HepG2 (cell line): ENCODE data around the gene HEXD. TPM values are rescaled to one million over a fixed set of nuclear protein-coding genes. Genes with fewer than 3 reads are reported as not detected.

Experiments used
- GABPA ChIP-seq, 2 experiments: IDR thresholded peaks; 2 replicates each; pipeline ENCODE4 v1.6.1; 2011 to 2016; ENCODE audit warnings: low read depth in 2 of 2, low read length in 1 of 2, missing biosample characterization in 1 of 2, missing genetic modification characterization in 1 of 2
- KDM4B ChIP-seq: sonication (generic); formaldehyde crosslinking; IDR thresholded peaks from 2 replicates; pipeline ENCODE4 v1.4.0; 2020; ENCODE audit warnings: missing genetic modification reagents
- NFIC ChIP-seq: IDR thresholded peaks from 2 replicates; pipeline ENCODE4 v1.6.1; 2012; ENCODE audit warnings: mild to moderate bottlenecking, low read length, inconsistent platforms
- RFXAP ChIP-seq: sonication (generic); formaldehyde crosslinking; IDR thresholded peaks from 2 replicates; pipeline ENCODE4 v1.4.0; 2020; ENCODE audit warnings: missing genetic modification reagents, borderline replicate concordance
- ZNF136 ChIP-seq: sonication (generic); formaldehyde crosslinking; IDR thresholded peaks from 2 replicates; pipeline ENCODE4 v1.8.1; 2022; ENCODE audit warnings: low read depth, mild to moderate bottlenecking, moderate library complexity, missing genetic modification reagents
- ZNF337 ChIP-seq: sonication (generic); formaldehyde crosslinking; IDR thresholded peaks from 2 replicates; pipeline ENCODE4 v1.5.1; 2020; ENCODE audit warnings: missing genetic modification reagents, low read depth, mild to moderate bottlenecking, borderline replicate concordance
- polyA plus RNA-seq, 8 experiments: library from polyadenylated mRNA; depleted of rRNA in 3 of 8; stranded (reverse) in 7 of 8; unstranded in 1 of 8; fragments of >200 nt; fragmentation: Illumina TruSeq in 4 of 8; extraction: Trizol in 4 of 8; gene quantifications; 2 replicates each; pipeline versions ENCODE4 v1.2.1 to v1.2.3, GENCODE V29; 2011 to 2016; ENCODE audit warnings: low read depth in 4 of 8, missing spikeins in 1 of 8, mixed read lengths in 1 of 8; ENCODE audit not compliant: insufficient read depth in 1 of 8
- total RNA-seq, 5 experiments: library from RNA; depleted of rRNA; stranded (reverse); fragments of >200 nt; fragmentation: Illumina TruSeq; extraction: Trizol; gene quantifications; 2 replicates each; pipeline ENCODE4 v1.2.3, GENCODE V29; 2016; ENCODE audit warnings: low read depth in 1 of 5
- TF ChIP-seq, protein P1 (sequence below): sonication (generic); formaldehyde crosslinking; IDR thresholded peaks from 2 replicates; pipeline ENCODE4 v1.5.1; 2020; ENCODE audit warnings: mild to moderate bottlenecking, missing genetic modification reagents, moderate library complexity
- TF ChIP-seq, protein P2 (sequence below), 2 experiments: fragments of 450-650 bp in 1 of 2; sonication (generic) in 1 of 2; formaldehyde crosslinking in 1 of 2; IDR thresholded peaks; 2 replicates each; pipeline versions ENCODE4 v1.6.1 to v1.8.0; 2016 to 2022; ENCODE audit warnings: antibody characterized with exemption in 1 of 2, mild to moderate bottlenecking in 1 of 2, missing genetic modification reagents in 1 of 2
- TF ChIP-seq, protein P3 (sequence below): sonication (generic); formaldehyde crosslinking; IDR thresholded peaks from 2 replicates; pipeline ENCODE4 v1.5.0; 2020; ENCODE audit warnings: mild to moderate bottlenecking, missing genetic modification reagents
- TF ChIP-seq, protein P4 (sequence below): sonication (generic); formaldehyde crosslinking; IDR thresholded peaks from 2 replicates; pipeline ENCODE4 v1.8.1; 2022; ENCODE audit warnings: mild to moderate bottlenecking, missing genetic modification reagents

The HEXD gene
- total and polyA plus RNA-seq, 2 of the 13 experiments (the other 11 are each of a cell fraction or from before 2014, with no cell fraction given), result 22.3 to 41.8 TPM

DNA sequence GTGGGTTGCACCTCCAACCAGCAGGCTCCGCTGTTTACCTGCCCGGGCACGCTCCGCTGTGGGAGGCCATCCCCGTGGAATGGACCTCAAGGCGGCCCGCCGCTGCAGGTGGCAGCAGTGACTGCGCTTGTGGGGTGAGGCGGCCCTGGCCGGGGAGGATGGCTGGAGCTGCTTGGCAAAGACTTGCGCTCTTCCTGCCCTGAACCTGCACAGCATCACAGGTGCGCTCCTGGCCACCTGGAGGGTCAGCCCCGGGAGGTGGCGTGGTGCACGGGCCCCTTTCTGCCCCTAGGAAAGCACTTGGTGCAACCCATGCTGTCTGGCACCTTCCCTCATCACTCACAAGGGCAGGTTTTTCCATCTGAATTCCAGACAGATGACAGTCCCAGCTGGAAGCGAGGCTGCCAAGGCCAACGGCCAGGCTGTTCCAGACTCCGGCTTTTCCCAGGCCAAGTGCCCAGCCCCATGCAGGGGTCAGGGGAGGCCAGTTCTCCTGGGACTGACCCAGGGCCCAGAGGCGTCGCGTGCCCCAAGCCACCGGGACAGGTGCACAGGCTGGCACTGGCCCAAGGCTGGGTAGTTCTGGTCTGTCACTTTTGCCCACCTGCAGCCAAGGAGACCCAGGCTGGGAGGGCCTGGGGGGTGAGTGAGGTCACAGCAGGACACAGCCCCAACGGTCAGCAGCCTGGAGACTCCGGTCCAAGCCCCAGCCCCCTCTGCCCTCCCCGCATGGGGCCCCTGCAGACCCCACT, 33.2 kb upstream of the HEXD start (continued):
- TF ChIP-seq, protein P1, sequence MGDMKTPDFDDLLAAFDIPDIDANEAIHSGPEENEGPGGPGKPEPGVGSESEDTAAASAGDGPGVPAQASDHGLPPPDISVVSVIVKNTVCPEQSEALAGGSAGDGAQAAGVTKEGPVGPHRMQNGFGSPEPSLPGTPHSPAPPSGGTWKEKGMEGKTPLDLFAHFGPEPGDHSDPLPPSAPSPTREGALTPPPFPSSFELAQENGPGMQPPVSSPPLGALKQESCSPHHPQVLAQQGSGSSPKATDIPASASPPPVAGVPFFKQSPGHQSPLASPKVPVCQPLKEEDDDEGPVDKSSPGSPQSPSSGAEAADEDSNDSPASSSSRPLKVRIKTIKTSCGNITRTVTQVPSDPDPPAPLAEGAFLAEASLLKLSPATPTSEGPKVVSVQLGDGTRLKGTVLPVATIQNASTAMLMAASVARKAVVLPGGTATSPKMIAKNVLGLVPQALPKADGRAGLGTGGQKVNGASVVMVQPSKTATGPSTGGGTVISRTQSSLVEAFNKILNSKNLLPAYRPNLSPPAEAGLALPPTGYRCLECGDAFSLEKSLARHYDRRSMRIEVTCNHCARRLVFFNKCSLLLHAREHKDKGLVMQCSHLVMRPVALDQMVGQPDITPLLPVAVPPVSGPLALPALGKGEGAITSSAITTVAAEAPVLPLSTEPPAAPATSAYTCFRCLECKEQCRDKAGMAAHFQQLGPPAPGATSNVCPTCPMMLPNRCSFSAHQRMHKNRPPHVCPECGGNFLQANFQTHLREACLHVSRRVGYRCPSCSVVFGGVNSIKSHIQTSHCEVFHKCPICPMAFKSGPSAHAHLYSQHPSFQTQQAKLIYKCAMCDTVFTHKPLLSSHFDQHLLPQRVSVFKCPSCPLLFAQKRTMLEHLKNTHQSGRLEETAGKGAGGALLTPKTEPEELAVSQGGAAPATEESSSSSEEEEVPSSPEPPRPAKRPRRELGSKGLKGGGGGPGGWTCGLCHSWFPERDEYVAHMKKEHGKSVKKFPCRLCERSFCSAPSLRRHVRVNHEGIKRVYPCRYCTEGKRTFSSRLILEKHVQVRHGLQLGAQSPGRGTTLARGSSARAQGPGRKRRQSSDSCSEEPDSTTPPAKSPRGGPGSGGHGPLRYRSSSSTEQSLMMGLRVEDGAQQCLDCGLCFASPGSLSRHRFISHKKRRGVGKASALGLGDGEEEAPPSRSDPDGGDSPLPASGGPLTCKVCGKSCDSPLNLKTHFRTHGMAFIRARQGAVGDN (CRISPR knock-in tag), result peak; percentile 89
- TF ChIP-seq ZNF136 (CRISPR knock-in tag) (no peak), RFXAP (0 out of 2 replicates have a peak, but pooled peaks have one; percentile 3), GABPA (IDR thresholded peaks at IDR 0.05; ENCODE audit: low read depth, low read length) (no peak), GABPA (CRISPR knock-in tag; IDR thresholded peaks at IDR 0.05; ENCODE audit: low read depth) (no peak), ZNF337 (CRISPR knock-in tag) (no peak), KDM4B (CRISPR knock-in tag) (no peak), NFIC (no peak)
- TF ChIP-seq, protein P2, sequence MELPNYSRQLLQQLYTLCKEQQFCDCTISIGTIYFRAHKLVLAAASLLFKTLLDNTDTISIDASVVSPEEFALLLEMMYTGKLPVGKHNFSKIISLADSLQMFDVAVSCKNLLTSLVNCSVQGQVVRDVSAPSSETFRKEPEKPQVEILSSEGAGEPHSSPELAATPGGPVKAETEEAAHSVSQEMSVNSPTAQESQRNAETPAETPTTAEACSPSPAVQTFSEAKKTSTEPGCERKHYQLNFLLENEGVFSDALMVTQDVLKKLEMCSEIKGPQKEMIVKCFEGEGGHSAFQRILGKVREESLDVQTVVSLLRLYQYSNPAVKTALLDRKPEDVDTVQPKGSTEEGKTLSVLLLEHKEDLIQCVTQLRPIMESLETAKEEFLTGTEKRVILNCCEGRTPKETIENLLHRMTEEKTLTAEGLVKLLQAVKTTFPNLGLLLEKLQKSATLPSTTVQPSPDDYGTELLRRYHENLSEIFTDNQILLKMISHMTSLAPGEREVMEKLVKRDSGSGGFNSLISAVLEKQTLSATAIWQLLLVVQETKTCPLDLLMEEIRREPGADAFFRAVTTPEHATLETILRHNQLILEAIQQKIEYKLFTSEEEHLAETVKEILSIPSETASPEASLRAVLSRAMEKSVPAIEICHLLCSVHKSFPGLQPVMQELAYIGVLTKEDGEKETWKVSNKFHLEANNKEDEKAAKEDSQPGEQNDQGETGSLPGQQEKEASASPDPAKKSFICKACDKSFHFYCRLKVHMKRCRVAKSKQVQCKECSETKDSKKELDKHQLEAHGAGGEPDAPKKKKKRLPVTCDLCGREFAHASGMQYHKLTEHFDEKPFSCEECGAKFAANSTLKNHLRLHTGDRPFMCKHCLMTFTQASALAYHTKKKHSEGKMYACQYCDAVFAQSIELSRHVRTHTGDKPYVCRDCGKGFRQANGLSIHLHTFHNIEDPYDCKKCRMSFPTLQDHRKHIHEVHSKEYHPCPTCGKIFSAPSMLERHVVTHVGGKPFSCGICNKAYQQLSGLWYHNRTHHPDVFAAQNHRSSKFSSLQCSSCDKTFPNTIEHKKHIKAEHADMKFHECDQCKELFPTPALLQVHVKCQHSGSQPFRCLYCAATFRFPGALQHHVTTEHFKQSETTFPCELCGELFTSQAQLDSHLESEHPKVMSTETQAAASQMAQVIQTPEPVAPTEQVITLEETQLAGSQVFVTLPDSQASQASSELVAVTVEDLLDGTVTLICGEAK (IDR thresholded peaks at IDR 0.05), result no peak
- TF ChIP-seq, protein P2 (CRISPR knock-in tag; IDR thresholded peaks at IDR 0.05), result peak; percentile 16; the same call in 1 of the 2 replicates
- TF ChIP-seq, protein P3, sequence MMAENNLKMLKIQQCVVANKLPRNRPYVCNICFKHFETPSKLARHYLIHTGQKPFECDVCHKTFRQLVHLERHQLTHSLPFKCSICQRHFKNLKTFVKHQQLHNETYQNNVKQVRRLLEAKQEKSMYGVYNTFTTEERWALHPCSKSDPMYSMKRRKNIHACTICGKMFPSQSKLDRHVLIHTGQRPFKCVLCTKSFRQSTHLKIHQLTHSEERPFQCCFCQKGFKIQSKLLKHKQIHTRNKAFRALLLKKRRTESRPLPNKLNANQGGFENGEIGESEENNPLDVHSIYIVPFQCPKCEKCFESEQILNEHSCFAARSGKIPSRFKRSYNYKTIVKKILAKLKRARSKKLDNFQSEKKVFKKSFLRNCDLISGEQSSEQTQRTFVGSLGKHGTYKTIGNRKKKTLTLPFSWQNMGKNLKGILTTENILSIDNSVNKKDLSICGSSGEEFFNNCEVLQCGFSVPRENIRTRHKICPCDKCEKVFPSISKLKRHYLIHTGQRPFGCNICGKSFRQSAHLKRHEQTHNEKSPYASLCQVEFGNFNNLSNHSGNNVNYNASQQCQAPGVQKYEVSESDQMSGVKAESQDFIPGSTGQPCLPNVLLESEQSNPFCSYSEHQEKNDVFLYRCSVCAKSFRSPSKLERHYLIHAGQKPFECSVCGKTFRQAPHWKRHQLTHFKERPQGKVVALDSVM (CRISPR knock-in tag), result no peak
- TF ChIP-seq, protein P4, sequence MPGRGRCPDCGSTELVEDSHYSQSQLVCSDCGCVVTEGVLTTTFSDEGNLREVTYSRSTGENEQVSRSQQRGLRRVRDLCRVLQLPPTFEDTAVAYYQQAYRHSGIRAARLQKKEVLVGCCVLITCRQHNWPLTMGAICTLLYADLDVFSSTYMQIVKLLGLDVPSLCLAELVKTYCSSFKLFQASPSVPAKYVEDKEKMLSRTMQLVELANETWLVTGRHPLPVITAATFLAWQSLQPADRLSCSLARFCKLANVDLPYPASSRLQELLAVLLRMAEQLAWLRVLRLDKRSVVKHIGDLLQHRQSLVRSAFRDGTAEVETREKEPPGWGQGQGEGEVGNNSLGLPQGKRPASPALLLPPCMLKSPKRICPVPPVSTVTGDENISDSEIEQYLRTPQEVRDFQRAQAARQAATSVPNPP (CRISPR knock-in tag), result 0 out of 2 replicates have a peak, but pooled peaks have one; percentile 28
